ENCODE results near the gene CHST10.

The CHST10 gene

GRCh38 chr2:100411841-100412292 is 5.6 kb downstream of the CHST10 start:
- H3K4me3 ChIP-seq (ENCODE audit: low read depth, low read length) = no peak overlapping the region
- TF ChIP-seq CTCF (IDR thresholded peaks at IDR 0.05; ENCODE audit: low read depth, low read length) (no peak), MYC (IDR thresholded peaks at IDR 0.05; ENCODE audit: low read depth, low read length) (no peak), POLR2A (IDR thresholded peaks at IDR 0.05; ENCODE audit: extremely low read depth, insufficient read length) (no peak)
- TF ChIP-seq, protein P1, sequence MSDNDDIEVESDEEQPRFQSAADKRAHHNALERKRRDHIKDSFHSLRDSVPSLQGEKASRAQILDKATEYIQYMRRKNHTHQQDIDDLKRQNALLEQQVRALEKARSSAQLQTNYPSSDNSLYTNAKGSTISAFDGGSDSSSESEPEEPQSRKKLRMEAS (IDR thresholded peaks at IDR 0.05; ENCODE audit: low read depth, low read length) = no peak
- no peak for DNase-seq (ENCODE audit: low read depth)

DNA sequence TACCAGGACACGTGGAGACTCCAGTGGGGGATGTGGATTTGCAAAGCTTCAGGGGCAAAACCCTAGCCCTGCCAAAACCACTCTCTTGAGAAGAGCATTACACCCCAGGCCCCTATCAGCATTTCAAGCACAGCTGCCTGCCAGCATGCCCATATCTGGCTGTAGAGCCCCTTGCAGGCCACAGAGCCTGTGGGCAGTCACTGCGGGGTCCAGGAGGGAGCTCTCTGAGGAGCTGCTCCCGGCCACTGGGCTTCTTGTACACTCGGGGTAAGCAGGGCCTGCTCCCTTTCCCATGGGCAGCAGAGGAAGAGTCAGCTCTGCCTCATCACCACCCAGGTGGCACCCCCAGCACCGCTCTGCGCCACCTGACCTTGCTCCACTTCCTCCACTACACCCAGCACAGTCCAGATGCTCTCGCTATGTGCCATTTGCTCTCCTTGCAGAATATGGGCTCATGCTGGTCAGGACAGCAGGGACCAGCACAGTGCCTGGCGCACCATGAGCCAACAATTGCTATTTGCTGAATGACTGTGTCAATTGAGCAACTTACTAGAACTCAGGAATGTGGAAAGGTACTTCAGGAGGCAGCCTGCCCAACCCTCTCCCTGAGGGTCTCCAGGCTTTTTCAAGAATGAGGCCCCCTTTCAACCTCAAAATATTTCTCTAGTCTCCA is 7.4 kb downstream of the CHST10 start:
- TF ChIP-seq POLR2A (IDR thresholded peaks at IDR 0.05; ENCODE audit: extremely low read depth, insufficient read length) (no peak), MYC (IDR thresholded peaks at IDR 0.05; ENCODE audit: low read depth, low read length) (no peak), CTCF (IDR thresholded peaks at IDR 0.05; ENCODE audit: low read depth, low read length) (no peak)
- TF ChIP-seq, protein P1 (IDR thresholded peaks at IDR 0.05; ENCODE audit: low read depth, low read length) = no peak
- no peak for DNase-seq (ENCODE audit: low read depth)
- H3K4me3 ChIP-seq (ENCODE audit: low read depth, low read length) = no peak overlapping the region

DNA sequence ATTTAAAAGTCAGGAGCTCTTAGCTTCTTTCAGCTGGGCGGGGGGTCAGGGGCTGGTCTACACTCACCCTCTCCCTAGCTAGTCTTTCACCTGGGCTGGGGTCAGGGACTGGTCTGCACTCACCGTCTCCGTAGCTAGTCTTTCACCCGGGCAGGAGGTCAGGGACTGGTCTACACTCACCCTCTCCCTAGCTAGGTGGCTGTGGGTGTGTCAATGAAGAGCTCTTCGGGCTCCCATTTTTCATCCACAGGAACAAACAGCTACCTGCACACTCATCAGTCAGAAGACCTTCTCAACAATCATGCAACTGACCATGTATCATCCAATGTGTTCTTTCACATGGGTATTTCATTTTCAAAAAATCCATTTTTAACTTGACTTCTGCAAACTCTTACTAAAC is 8.0 kb downstream of the CHST10 start:
- no peak for TF ChIP-seq CTCF (IDR thresholded peaks at IDR 0.05; ENCODE audit: low read depth, low read length)
- no peak for TF ChIP-seq MYC (IDR thresholded peaks at IDR 0.05; ENCODE audit: low read depth, low read length)
- no peak for TF ChIP-seq POLR2A (IDR thresholded peaks at IDR 0.05; ENCODE audit: extremely low read depth, insufficient read length)
- TF ChIP-seq, protein P1 (IDR thresholded peaks at IDR 0.05; ENCODE audit: low read depth, low read length) = no peak
- no peak for DNase-seq (ENCODE audit: low read depth)
- no peak overlapping the region for H3K4me3 ChIP-seq (ENCODE audit: low read depth, low read length)

DNA sequence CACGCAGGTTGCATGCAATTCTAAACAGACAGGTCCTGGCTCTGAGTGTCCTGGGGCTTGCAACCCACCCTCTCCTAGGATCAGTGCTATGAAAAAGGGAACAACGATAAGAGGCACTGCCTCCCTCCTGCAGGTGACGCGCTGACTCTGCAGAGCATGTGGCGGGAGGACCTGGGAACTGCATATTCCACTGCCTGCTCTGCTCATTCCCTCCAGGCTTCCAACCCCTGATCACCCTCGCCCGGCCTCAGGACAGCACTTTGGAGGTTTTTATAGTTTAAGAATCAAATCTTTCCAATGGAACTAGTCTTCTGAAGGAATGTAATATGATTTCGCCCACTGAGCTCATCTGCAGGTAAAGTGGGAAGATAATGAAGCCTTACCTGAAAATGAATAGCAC is 8.5 kb downstream of the CHST10 start:
- TF ChIP-seq, protein P1 (IDR thresholded peaks at IDR 0.05; ENCODE audit: low read depth, low read length) = no peak
- no peak for TF ChIP-seq MYC (IDR thresholded peaks at IDR 0.05; ENCODE audit: low read depth, low read length)
- no peak for TF ChIP-seq POLR2A (IDR thresholded peaks at IDR 0.05; ENCODE audit: extremely low read depth, insufficient read length)
- TF ChIP-seq CTCF (IDR thresholded peaks at IDR 0.05; ENCODE audit: low read depth, low read length) = no peak
- DNase-seq (ENCODE audit: low read depth) = no peak

GRCh38 chr2:100408104-100408503 is 9.4 kb downstream of the CHST10 start:
- no peak for TF ChIP-seq POLR2A (IDR thresholded peaks at IDR 0.05; ENCODE audit: extremely low read depth, insufficient read length)
- TF ChIP-seq, protein P1 (IDR thresholded peaks at IDR 0.05; ENCODE audit: low read depth, low read length) = no peak
- no peak for TF ChIP-seq MYC (IDR thresholded peaks at IDR 0.05; ENCODE audit: low read depth, low read length)
- TF ChIP-seq CTCF (IDR thresholded peaks at IDR 0.05; ENCODE audit: low read depth, low read length) = no peak
- no peak overlapping the region for H3K4me3 ChIP-seq (ENCODE audit: low read depth, low read length)
- no peak for DNase-seq (ENCODE audit: low read depth)

More for the DNA sequence above, 8.5 kb downstream of the CHST10 start:
- no peak overlapping the region for H3K4me3 ChIP-seq (ENCODE audit: low read depth, low read length)

Measured in NB4 (cell line).